Gastrocnemius medialis (tissue), 4 donors: ENCODE measurements around the gene HOXB6. TPM values are rescaled to one million over a fixed set of nuclear protein-coding genes. Genes with fewer than 3 reads are reported as not detected.

Experiments used
- ATAC-seq, 2 donors: fragments of 150-250 bp; one replicate each; pipeline ENCODE4 v1.9.1; 2016
- DNase-seq, 2 donors: peaks; one replicate each; pipeline ENCODE4 v3.0.0-alpha.2; 2019
- H3K27ac ChIP-seq, 4 donors: fragments of 200-600 bp; sonication (generic); 1 replicate in 1 of 4; 2 replicates in 3 of 4; pipeline ENCODE4 v1.5.1; 2016 to 2018; ENCODE audit warnings: mild to moderate bottlenecking in 2 of 4, moderate library complexity in 1 of 4
- H3K27me3 ChIP-seq, 3 donors: fragments of 200-600 bp; sonication (generic) in 2 of 3; 1 replicate in 1 of 3; 2 replicates in 2 of 3; pipeline versions ENCODE4 v1.5.1 to v1.6.0; 2016 to 2019; ENCODE audit warnings: mild to moderate bottlenecking in 1 of 3, moderate library complexity in 1 of 3
- H3K36me3 ChIP-seq, 2 donors: fragments of 200-600 bp; sonication (generic) in 1 of 2; one replicate each; pipeline ENCODE4 v1.5.1; 2017 to 2018
- H3K4me1 ChIP-seq, 2 donors: fragments of 200-600 bp; sonication (generic) in 1 of 2; one replicate each; pipeline ENCODE4 v1.5.1; 2016 to 2017; ENCODE audit warnings: mild to moderate bottlenecking in 2 of 2
- H3K4me3 ChIP-seq, 4 donors: fragments of 200-600 bp; sonication (generic) in 3 of 4; 1 replicate in 1 of 4; 2 replicates in 3 of 4; pipeline ENCODE4 v1.5.1; 2016 to 2019; ENCODE audit warnings: mild to moderate bottlenecking in 2 of 4
- H3K9me3 ChIP-seq, 3 donors: fragments of 200-600 bp; sonication (generic) in 2 of 3; 1 replicate in 1 of 3; 2 replicates in 2 of 3; pipeline ENCODE4 v1.5.1; 2016 to 2019
- POLR2A ChIP-seq, 2 donors: fragments of 450-650 bp; IDR thresholded peaks; one replicate each; pipeline ENCODE4 v1.6.1; 2017; ENCODE audit warnings: antibody characterized with exemption in 2 of 2, mild to moderate bottlenecking in 2 of 2, moderate library complexity in 2 of 2
- in situ Hi-C, 4 donors: fragments of 200-750 bp; cut with MboI; loops; one replicate each; pipeline versions ENCODE4 v1.15.0 to v1.8.0; 2017; ENCODE audit warnings: low sequenced_read_pairs in 4 of 4
- intact Hi-C: fragments of 100-400 bp; cut with DNase I; formaldehyde crosslinking; loops from one replicate; pipeline ENCODE4 v1.15.1; 2023; ENCODE audit warnings: low total_unique reads
- total RNA-seq, 4 donors: library from RNA; depleted of rRNA; stranded (reverse); fragments of >200 nt; gene quantifications; one replicate each; pipeline versions ENCODE4 v1.1.0 to v1.2.3, GENCODE V29; 2016
- TF ChIP-seq, protein P1 (sequence below), 5 experiments: fragments of 450-650 bp in 3 of 5; fragments of 200-600 bp in 2 of 5; sonication (generic) in 2 of 5; IDR thresholded peaks in 4 of 5; conservative IDR thresholded peaks in 1 of 5; 1 replicate in 4 of 5; 2 replicates in 1 of 5; pipeline ENCODE4 v1.5.1; 2016 to 2019; ENCODE audit warnings: antibody characterized with exemption in 5 of 5, mild to moderate bottlenecking in 3 of 5, moderate library complexity in 3 of 5

HOXB6 gene
- total RNA-seq, 4 donors from 2014 or later: 0.55 to 3.0 (median 1.3) TPM

DNA sequence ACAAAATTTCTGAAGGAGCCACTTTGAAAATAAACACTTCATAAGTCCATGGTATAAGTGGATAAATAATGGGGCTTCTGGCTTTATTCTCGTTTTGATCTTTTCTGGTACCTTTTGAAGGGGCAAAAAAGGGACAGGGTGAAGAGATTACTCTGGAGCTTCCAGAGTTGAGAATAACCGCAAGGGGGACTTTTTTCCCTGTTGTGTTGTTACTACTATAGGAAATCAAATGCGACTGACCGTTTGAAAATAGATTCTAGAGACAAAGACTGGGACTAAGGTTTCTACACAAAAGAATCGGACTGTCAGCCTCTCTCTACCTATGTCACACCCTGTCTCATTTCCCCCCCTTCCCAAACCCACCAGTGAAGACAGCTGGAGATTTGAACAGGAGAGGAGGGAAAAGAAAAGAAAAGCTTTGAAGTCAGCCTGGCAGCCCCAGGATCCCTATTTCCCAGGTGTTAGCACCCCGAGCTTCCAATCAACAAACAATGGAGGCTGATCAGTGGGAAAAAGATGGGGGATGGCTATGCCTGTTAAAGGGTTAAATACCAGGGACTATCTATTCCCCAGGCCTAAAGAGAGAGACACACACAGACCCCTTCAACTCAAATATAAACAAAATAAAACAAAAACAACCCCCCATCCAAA, 35.0 kb downstream of the HOXB6 start:
- Histone ChIP-seq H3K4me3 (peak overlapping the region in 2 of 4 donors; percentile 26 to 35), H3K36me3 (no peaks in the 10 kb centered on the region), H3K9me3 (no peaks in the 10 kb centered on the region), H3K27me3 (peaks cover 25 to 35% (median 31%) of the 10 kb centered on the region in 3 donors), H3K27ac (peak overlapping the region in 3 of 4 donors; percentile 57 to 78 (median 70)), H3K4me1 (peaks cover 0 to 12% of the 10 kb centered on the region in 2 donors)
- no peak for ATAC-seq
- DNase-seq: no peak
- in situ Hi-C loops (no loop called here), intact Hi-C loops (no loop called here)
- TF ChIP-seq POLR2A (IDR thresholded peaks at IDR 0.05): no peak
- TF ChIP-seq, protein P1, sequence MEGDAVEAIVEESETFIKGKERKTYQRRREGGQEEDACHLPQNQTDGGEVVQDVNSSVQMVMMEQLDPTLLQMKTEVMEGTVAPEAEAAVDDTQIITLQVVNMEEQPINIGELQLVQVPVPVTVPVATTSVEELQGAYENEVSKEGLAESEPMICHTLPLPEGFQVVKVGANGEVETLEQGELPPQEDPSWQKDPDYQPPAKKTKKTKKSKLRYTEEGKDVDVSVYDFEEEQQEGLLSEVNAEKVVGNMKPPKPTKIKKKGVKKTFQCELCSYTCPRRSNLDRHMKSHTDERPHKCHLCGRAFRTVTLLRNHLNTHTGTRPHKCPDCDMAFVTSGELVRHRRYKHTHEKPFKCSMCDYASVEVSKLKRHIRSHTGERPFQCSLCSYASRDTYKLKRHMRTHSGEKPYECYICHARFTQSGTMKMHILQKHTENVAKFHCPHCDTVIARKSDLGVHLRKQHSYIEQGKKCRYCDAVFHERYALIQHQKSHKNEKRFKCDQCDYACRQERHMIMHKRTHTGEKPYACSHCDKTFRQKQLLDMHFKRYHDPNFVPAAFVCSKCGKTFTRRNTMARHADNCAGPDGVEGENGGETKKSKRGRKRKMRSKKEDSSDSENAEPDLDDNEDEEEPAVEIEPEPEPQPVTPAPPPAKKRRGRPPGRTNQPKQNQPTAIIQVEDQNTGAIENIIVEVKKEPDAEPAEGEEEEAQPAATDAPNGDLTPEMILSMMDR (IDR thresholded peaks at IDR 0.05 in 4 of 5, conservative IDR thresholded peaks at IDR 0.05 in 1 of 5): no peak

DNA sequence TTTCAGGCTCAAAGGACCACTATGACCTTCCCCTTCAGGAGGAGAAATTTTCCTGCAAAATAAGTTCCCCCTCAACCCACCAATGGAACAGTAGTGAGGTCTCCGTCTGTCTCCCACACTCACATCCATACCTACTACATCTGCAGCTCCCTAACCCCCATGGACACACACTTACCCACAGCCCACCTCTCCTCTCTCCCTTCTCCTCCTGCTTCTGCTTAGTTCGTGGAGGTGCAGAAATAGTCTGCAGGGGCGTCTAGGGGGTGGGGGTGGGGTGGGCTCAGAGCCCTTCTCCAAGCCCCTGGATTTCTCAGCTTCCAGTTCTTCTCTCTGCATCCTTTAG, 35.6 kb downstream of the HOXB6 start:
- Histone ChIP-seq H3K9me3 (no peaks in the 10 kb centered on the region), H3K4me3 (peak overlapping the region in 3 of 4 donors; percentile 16 to 28 (median 22)), H3K27me3 (peaks cover 25 to 36% (median 32%) of the 10 kb centered on the region in 3 donors), H3K36me3 (no peaks in the 10 kb centered on the region), H3K27ac (peak overlapping the region in 3 of 4 donors; percentile 57 to 78 (median 70)), H3K4me1 (peaks cover 0 to 12% of the 10 kb centered on the region in 2 donors)
- no peak for TF ChIP-seq POLR2A (IDR thresholded peaks at IDR 0.05)
- TF ChIP-seq, protein P1 (IDR thresholded peaks at IDR 0.05 in 4 of 5, conservative IDR thresholded peaks at IDR 0.05 in 1 of 5): no peak
- DNase-seq (no peak), ATAC-seq (no peak)
- intact Hi-C loops: no loop called here
- in situ Hi-C loops: no loop called here

DNA sequence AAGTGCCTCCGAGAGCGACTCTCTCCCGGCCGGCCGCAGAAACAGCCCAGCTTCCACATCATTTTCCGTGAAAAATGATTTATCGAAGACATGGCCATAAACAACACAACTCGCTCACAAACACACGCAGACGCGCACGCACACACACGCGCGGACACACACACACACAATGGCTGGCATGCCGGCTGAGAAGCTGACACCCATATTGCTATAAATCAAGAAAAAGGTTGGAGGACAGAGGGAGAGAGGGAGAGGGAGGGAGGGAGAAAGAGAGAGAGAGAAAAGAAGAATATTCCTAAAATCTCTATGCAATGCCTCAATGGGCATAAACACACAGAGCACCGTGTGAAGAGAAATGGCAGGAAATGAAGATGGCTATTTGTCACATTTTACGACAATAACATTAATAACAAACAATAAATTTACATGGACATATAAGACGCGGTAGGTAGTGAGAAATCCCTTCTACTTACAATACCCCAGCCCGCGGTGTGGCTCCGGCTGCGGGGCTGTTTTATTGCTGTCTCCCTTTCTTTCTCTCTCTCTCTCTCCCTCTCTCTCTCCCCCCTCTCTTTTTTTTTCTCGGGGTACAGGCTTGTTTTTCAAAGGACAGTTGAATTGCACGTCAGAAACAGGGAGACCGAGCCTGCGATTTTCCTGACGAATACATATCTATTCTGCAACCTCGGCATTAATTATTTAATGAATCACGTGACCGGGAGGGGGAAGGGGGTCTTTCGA, 36.1 kb downstream of the HOXB6 start:
- Histone ChIP-seq H3K27ac (peak overlapping the region in 3 of 4 donors; percentile 57 to 78 (median 70)), H3K4me3 (peak overlapping the region in 3 of 4 donors; percentile 22 to 37 (median 28)), H3K27me3 (peaks cover 25 to 35% (median 29%) of the 10 kb centered on the region in 3 donors), H3K4me1 (peaks cover 0 to 12% of the 10 kb centered on the region in 2 donors), H3K9me3 (no peaks in the 10 kb centered on the region), H3K36me3 (no peaks in the 10 kb centered on the region)
- in situ Hi-C loops (no loop called here), intact Hi-C loops (no loop called here)
- DNase-seq (no peak), ATAC-seq (no peak)
- TF ChIP-seq, protein P1 (IDR thresholded peaks at IDR 0.05 in 4 of 5, conservative IDR thresholded peaks at IDR 0.05 in 1 of 5): no peak
- no peak for TF ChIP-seq POLR2A (IDR thresholded peaks at IDR 0.05)

DNA sequence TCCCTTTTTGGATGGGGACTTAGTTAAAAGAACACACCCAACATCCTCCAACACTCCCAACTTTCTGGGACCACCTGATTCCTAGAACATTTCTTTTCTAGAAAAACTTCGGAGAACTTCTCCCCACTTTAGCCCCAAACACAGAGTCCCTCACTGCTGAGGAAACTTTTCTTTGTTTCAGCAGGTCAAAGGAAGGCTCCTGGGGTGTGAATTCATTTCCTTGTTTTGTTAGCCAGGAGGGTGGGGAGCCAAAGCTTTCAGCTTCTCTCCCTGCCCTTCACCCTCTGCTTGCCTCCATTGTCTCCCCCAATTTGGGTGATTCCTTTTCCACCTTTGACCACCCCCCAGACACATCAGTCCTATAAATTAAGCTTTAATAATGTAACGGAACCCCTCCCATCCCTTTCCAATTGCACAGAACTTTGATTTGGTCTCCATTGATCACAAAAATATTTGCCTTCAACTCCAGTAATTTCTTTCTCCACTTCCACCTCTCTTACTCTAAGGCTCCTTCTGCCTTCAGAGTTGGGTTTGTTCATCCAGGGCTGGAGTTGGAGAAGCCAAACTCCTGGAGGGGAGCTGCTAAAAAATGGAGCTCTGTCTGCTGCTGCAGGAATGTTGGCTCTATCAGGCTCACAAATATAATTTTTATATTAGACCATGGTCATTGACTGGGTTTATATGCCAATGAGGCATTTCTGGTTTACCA, 37.0 kb downstream of the HOXB6 start:
- DNase-seq (no peak), ATAC-seq (no peak)
- in situ Hi-C loops (no loop called here), intact Hi-C loops (no loop called here)
- TF ChIP-seq, protein P1 (IDR thresholded peaks at IDR 0.05 in 4 of 5, conservative IDR thresholded peaks at IDR 0.05 in 1 of 5): no peak
- peak overlapping the region in 3 of 4 donors; percentile 56 to 78 (median 57) for H3K27ac ChIP-seq
- no peaks in the 10 kb centered on the region for H3K9me3 ChIP-seq
- H3K27me3 ChIP-seq: peaks cover 21 to 32% (median 29%) of the 10 kb centered on the region in 3 donors
- peak overlapping the region in 2 of 4 donors; percentile 22 to 37 for H3K4me3 ChIP-seq
- no peaks in the 10 kb centered on the region for H3K36me3 ChIP-seq
- H3K4me1 ChIP-seq: peaks cover 0 to 12% of the 10 kb centered on the region in 2 donors
